Measurements from ENCODE around the gene REC114. TPM values are rescaled to one million over a fixed set of nuclear protein-coding genes. Genes with fewer than 3 reads are reported as not detected.

The REC114 gene
- total RNA-seq, 1 experiment from 2014 or later = not detected

- Histone ChIP-seq H3K36me3 (ENCODE audit: control insufficient read depth in 1 of 2, insufficient read depth in 2 of 2, low read length in 2 of 2) (peaks cover 9 to 14% of the 10 kb centered on the region in 2 experiments; a peak in 2 of 4 replicates), H3K9me2 (ENCODE audit: insufficient read depth) (no peaks in the 10 kb centered on the region), H3K4me3 (replicated peaks in 1 of 2; ENCODE audit: low read depth in 1 of 2, low read length in 2 of 2) (no peak overlapping the region), H3K27me3 (ENCODE audit: insufficient read depth, low read length) (no peaks in the 10 kb centered on the region), H3K9ac (ENCODE audit: low read length) (no peak overlapping the region), H3K4me1 (ENCODE audit: control insufficient read depth in 1 of 2, insufficient read depth in 2 of 2, low read length in 2 of 2) (no peaks in the 10 kb centered on the region), H3K4me2 (ENCODE audit: low read length) (no peak overlapping the region), H2AFZ (ENCODE audit: low read depth, low read length, poor library complexity, severe bottlenecking) (no peak overlapping the region), H3K27ac (ENCODE audit: low read depth, low read length) (no peak overlapping the region), H3K79me2 (ENCODE audit: insufficient read depth, low read length) (peaks cover 71% of the 10 kb centered on the region), H3K9me3 (ENCODE audit: control insufficient read depth in 1 of 2, insufficient read depth in 1 of 2, low read depth in 1 of 2, low read length in 2 of 2) (no peaks in the 10 kb centered on the region), H4K20me1 (ENCODE audit: insufficient read depth) (0 out of 2 replicates have a peak, but pooled peaks cover 6% of the 10 kb centered on the region)
- BruUV-seq (replicated peaks) = no TSS peak
- POLR2A ChIA-PET = no interaction called here
- CTCF ChIA-PET = interaction anchor here (0.9 kb wide), 1 partner anchor 33 kb away, joined by 3 read pairs; no protein-coding TSS in a partner anchor
- RAD21 ChIA-PET (ENCODE audit: low non-redundant PET in 1 of 2, low total read pairs in 2 of 2, uncharacterized antibody in 2 of 2, unreplicated experiment in 2 of 2) = no interaction called here
- intact Hi-C loops (cut with micrococcal nuclease) = no loop called here
- no peak for ATAC-seq
- DNase-seq (ENCODE audit: low read depth, low spot score) = no peak
- TF ChIP-seq MAX (IDR thresholded peaks at IDR 0.05) (no peak), REST (IDR thresholded peaks at IDR 0.05; ENCODE audit: low read depth) (no peak), ZFX (IDR thresholded peaks at IDR 0.05) (no peak), TCF7L2 (IDR thresholded peaks at IDR 0.05; ENCODE audit: borderline replicate concordance, extremely low read depth, insufficient read depth, insufficient read length) (no peak), CTCF (IDR thresholded peaks at IDR 0.05 in 2 of 3, conservative IDR thresholded peaks at IDR 0.05 in 1 of 3; ENCODE audit: borderline replicate concordance in 1 of 3, insufficient read depth in 1 of 3, low read depth in 2 of 3, low read length in 2 of 3) (no peak), POLR2AphosphoS5 (IDR thresholded peaks at IDR 0.05; ENCODE audit: low read depth, low read length) (no peak)
Measured at GRCh38 chr15:73593304-73594074, 150.5 kb downstream of the REC114 start.
